Lower lobe of right lung (tissue), 2 donors: Measurements from ENCODE around the gene TMEM161A. TPM values are rescaled to one million over a fixed set of nuclear protein-coding genes. Genes with fewer than 3 reads are reported as not detected.

ENCODE experiments used
- ATAC-seq, 2 donors: fragments of 200-7000 bp; cut with Tn5 transposase; one replicate each; pipeline ENCODE4 v1.9.1; 2020 to 2022; ENCODE audit warnings: mild to moderate bottlenecking in 2 of 2, moderate library complexity in 2 of 2
- DNase-seq: peaks from one replicate; pipeline ENCODE4 v3.0.0-alpha.2; 2020
- H3K27ac ChIP-seq: fragments of 200-600 bp; one replicate; pipeline ENCODE4 v1.8.0; 2022
- H3K27me3 ChIP-seq: fragments of 200-600 bp; one replicate; pipeline ENCODE4 v1.8.0; 2022; ENCODE audit warnings: low read depth
- H3K36me3 ChIP-seq: fragments of 200-600 bp; one replicate; pipeline ENCODE4 v1.8.0; 2022; ENCODE audit warnings: mild to moderate bottlenecking
- H3K4me1 ChIP-seq: fragments of 200-600 bp; one replicate; pipeline ENCODE4 v1.8.0; 2022
- H3K4me3 ChIP-seq: fragments of 200-600 bp; one replicate; pipeline ENCODE4 v1.8.0; 2022; ENCODE audit warnings: mild to moderate bottlenecking
- H3K9me3 ChIP-seq: fragments of 200-600 bp; one replicate; pipeline ENCODE4 v1.8.0; 2022
- CTCF ChIP-seq: fragments of 200-600 bp; IDR thresholded peaks from one replicate; pipeline ENCODE4 v1.8.0; 2022; ENCODE audit warnings: antibody characterized with exemption, mild to moderate bottlenecking
- intact Hi-C: fragments of 100-400 bp; cut with DNase I; formaldehyde crosslinking; loops from one replicate; pipeline ENCODE4 v1.11.0; 2022
- total RNA-seq: library from RNA; stranded (reverse); fragmentation: NEBNext Ultra II Directional; extraction: Animal tissue kit (Norgen Biotek cat#: 25700); gene quantifications from one replicate; pipeline ENCODE4 v1.2.1, GENCODE V29; 2021
- donor health status: DM: no; HTN: yes; CAD: no; lungs with severe emphysema.

Gene TMEM161A
- total RNA-seq, 1 donor from 2014 or later: 28.1 TPM

- no peak for TF ChIP-seq CTCF
- intact Hi-C loops: no loop called here
- no peak for ATAC-seq
- peaks cover 26% of the 10 kb centered on the region for H3K4me1 ChIP-seq
- no peak overlapping the region for H3K27ac ChIP-seq
- no peaks in the 10 kb centered on the region for H3K9me3 ChIP-seq
- no peak overlapping the region for H3K4me3 ChIP-seq
- H3K36me3 ChIP-seq: no peaks in the 10 kb centered on the region
- H3K27me3 ChIP-seq: no peaks in the 10 kb centered on the region
- DNase-seq: no peak
Measured at GRCh38 chr19:19074196-19074882, 63.9 kb downstream of the TMEM161A start.

GRCh38 chr19:19071897-19072296 lies 66.4 kb downstream of the TMEM161A start:
- Histone ChIP-seq H3K4me1 (peaks cover 32% of the 10 kb centered on the region), H3K9me3 (no peaks in the 10 kb centered on the region), H3K27me3 (no peaks in the 10 kb centered on the region), H3K36me3 (no peaks in the 10 kb centered on the region), H3K27ac (no peak overlapping the region), H3K4me3 (no peak overlapping the region)
- DNase-seq: no peak
- TF ChIP-seq CTCF: no peak
- intact Hi-C loops: no loop called here
- ATAC-seq: no peak

Other genes starting within 250 kb of the TMEM161A start
- not detected for gene CERS1, start 242.3 kb downstream of the TMEM161A start, total RNA-seq
- gene COPE, start 219.1 kb downstream of the TMEM161A start, total RNA-seq: 145 TPM
- gene DDX49, start 218.8 kb downstream of the TMEM161A start, total RNA-seq: 32.2 TPM
- 20.5 TPM for gene HOMER3, start 197.3 kb downstream of the TMEM161A start, total RNA-seq
- gene SUGP2, start 105.0 kb downstream of the TMEM161A start, total RNA-seq: 72.6 TPM
- 20.2 TPM for gene ARMC6, start 104.9 kb downstream of the TMEM161A start, total RNA-seq
- 16.3 TPM for gene SLC25A42, start 74.5 kb downstream of the TMEM161A start, total RNA-seq
- 2.7 TPM for gene MEF2B, start 31.8 kb upstream of the TMEM161A start, total RNA-seq
- gene BORCS8, start 53.7 kb upstream of the TMEM161A start, total RNA-seq: 29.4 TPM
- 67.0 TPM for gene RFXANK, start 53.8 kb upstream of the TMEM161A start, total RNA-seq
- gene NR2C2AP, start 64.9 kb upstream of the TMEM161A start, total RNA-seq: 12.9 TPM
- gene NCAN, start 73.5 kb upstream of the TMEM161A start, total RNA-seq: not detected
- 0.65 TPM for gene TM6SF2, start 134.8 kb upstream of the TMEM161A start, total RNA-seq
- gene SUGP1, start 182.0 kb upstream of the TMEM161A start, total RNA-seq: 41.4 TPM
- gene MAU2, start 182.4 kb upstream of the TMEM161A start, total RNA-seq: 69.7 TPM